Measurements from ENCODE around the gene NT5M.
A peak's percentile ranks its signal among the peaks of the same experiment; 100 is the strongest.
"Not testable (repeated sequence)": the region's sequence is repeated elsewhere in the genome, so short reads cannot be mapped to it uniquely, and the experiment has no call there.

The NT5M gene

GRCh38 chr17:17303010-17303846 is at the start of gene NT5M:
NT5M (plus strand) TSS chr17:17303373; CDS start chr17:17303551, 178 bp downstream.
- no peak for DNase-seq

GRCh38 chr17:17253406-17253805 is 49.8 kb upstream of the NT5M start:
- DNase-seq: no peak

GRCh38 chr17:17254036-17254435 is 49.1 kb upstream of the NT5M start:
- DNase-seq: no peak

GRCh38 chr17:17255689-17256088 is 47.5 kb upstream of the NT5M start:
- not testable (repeated sequence) for DNase-seq

- DNase-seq: no peak
Observed at GRCh38 chr17:17256316-17256715, 46.9 kb upstream of the NT5M start.

GRCh38 chr17:17258011-17258410 is 45.2 kb upstream of the NT5M start:
- DNase-seq: no peak

- DNase-seq: no peak
Observed at GRCh38 chr17:17258998-17259397, 44.2 kb upstream of the NT5M start.

GRCh38 chr17:17264430-17264829 is 38.7 kb upstream of the NT5M start:
- DNase-seq: no peak

GRCh38 chr17:17269926-17270773 is 33.0 kb upstream of the NT5M start:
- DNase-seq: no peak

GRCh38 chr17:17275971-17276370 is 27.2 kb upstream of the NT5M start:
- no peak for DNase-seq

- DNase-seq: not testable (repeated sequence)
Observed at GRCh38 chr17:17277431-17277830, 25.7 kb upstream of the NT5M start.

GRCh38 chr17:17279316-17279715 is 23.9 kb upstream of the NT5M start:
- DNase-seq: no peak

- DNase-seq: peak; percentile 77
Observed at GRCh38 chr17:17280613-17281549, 22.3 kb upstream of the NT5M start, which contains the start of gene COPS3. COPS3 (minus strand) TSS chr17:17281246; CDS start chr17:17281186, 60 bp downstream.

GRCh38 chr17:17285951-17286350 is 17.2 kb upstream of the NT5M start:
- DNase-seq: no peak

GRCh38 chr17:17289086-17289485 is 14.1 kb upstream of the NT5M start:
- no peak for DNase-seq

- no peak for DNase-seq
Observed at GRCh38 chr17:17289701-17290100, 13.5 kb upstream of the NT5M start.

GRCh38 chr17:17295141-17295540 is 8.0 kb upstream of the NT5M start:
- no peak for DNase-seq

GRCh38 chr17:17297217-17297616 is 6.0 kb upstream of the NT5M start:
- no peak for DNase-seq

- DNase-seq: no peak
Observed at GRCh38 chr17:17298108-17298507, 5.1 kb upstream of the NT5M start.

- no peak for DNase-seq
Observed at GRCh38 chr17:17300624-17301568, 2.3 kb upstream of the NT5M start.

- DNase-seq: not testable (repeated sequence)
Observed at GRCh38 chr17:17301659-17302058, 1.5 kb upstream of the NT5M start.
